Measurements from ENCODE around the gene LHFPL4. TPM values are rescaled to one million over a fixed set of nuclear protein-coding genes. Genes with fewer than 3 reads are reported as not detected.

LHFPL4 gene
- total and polyA plus RNA-seq, 9 of the 15 experiments (the other 6 are each of a cell fraction or from before 2014, with no cell fraction given), result not detected

- Histone ChIP-seq H3K9ac (ENCODE audit: insufficient read depth in 1 of 2, low read depth in 2 of 2, low read length in 2 of 2) (0 out of 4 replicates have a peak overlapping the region, but pooled peaks of 1 of the 2 experiments have one; percentile 61), H2AFZ (ENCODE audit: low read depth, low read length) (no peak overlapping the region), H3K27me3 (ENCODE audit: control insufficient read depth in 2 of 2, insufficient read depth in 2 of 2, low read length in 2 of 2) (peaks cover 9 to 33% of the 10 kb centered on the region in 2 experiments; a peak in 4 of 5 replicates), H3K4me2 (ENCODE audit: insufficient read depth, low read length) (no peak overlapping the region), H3K9me3 (replicated peaks; ENCODE audit: control insufficient read depth, insufficient read depth, low read depth, low read length) (no peaks in the 10 kb centered on the region), H4K20me1 (replicated peaks; ENCODE audit: control insufficient read depth, insufficient read depth, low read length) (peaks cover 14% of the 10 kb centered on the region), H3K4me3 (no peak overlapping the region), H3K9me1 (ENCODE audit: control insufficient read depth, insufficient read depth, low read length) (no peaks in the 10 kb centered on the region), H3K4me1 (replicated peaks in 1 of 2; ENCODE audit: control insufficient read depth in 2 of 2, insufficient read depth in 2 of 2, low read length in 2 of 2) (peaks cover 6 to 8% of the 10 kb centered on the region in 2 experiments; a peak in 3 of 5 replicates), H3K27ac (ENCODE audit: extremely low read depth, low read depth, low read length) (no peak overlapping the region), H3K79me2 (ENCODE audit: control insufficient read depth, insufficient read depth, low read length) (no peaks in the 10 kb centered on the region), H3K36me3 (ENCODE audit: control insufficient read depth, insufficient read depth, low read length) (no peaks in the 10 kb centered on the region)
- TF ChIP-seq ELF4 (CRISPR knock-in tag; IDR thresholded peaks at IDR 0.05), result no peak
- TF ChIP-seq KDM2B (CRISPR knock-in tag; IDR thresholded peaks at IDR 0.05), result no peak
- no peak for TF ChIP-seq E2F5 (CRISPR knock-in tag; IDR thresholded peaks at IDR 0.05)
- TF ChIP-seq HES1 (IDR thresholded peaks at IDR 0.05; ENCODE audit: low read depth), result no peak
- no peak for TF ChIP-seq ZNF24 (IDR thresholded peaks at IDR 0.05)
- TF ChIP-seq THRB (CRISPR knock-in tag; conservative IDR thresholded peaks at IDR 0.05), result no peak
- TF ChIP-seq U2AF1 (optimal IDR thresholded peaks at IDR 0.05; ENCODE audit: low read depth, low read length), result no peak
- no peak for TF ChIP-seq EWSR1 (IDR thresholded peaks at IDR 0.05; ENCODE audit: borderline replicate concordance, low read depth, partially characterized antibody)
- no peak for TF ChIP-seq SMARCC2 (IDR thresholded peaks at IDR 0.05; ENCODE audit: low read depth)
- TF ChIP-seq FOXA3 (CRISPR knock-in tag; conservative IDR thresholded peaks at IDR 0.05 in 1 of 2, IDR thresholded peaks at IDR 0.05 in 1 of 2), result no peak
- TF ChIP-seq NFYB (IDR thresholded peaks at IDR 0.05; ENCODE audit: extremely low read depth, insufficient read length), result no peak
- TF ChIP-seq GATA2 (CRISPR knock-in tag; IDR thresholded peaks at IDR 0.05), result no peak
- no peak for TF ChIP-seq ZNF263 (CRISPR knock-in tag; IDR thresholded peaks at IDR 0.05; ENCODE audit: borderline replicate concordance)
- TF ChIP-seq LEF1 (IDR thresholded peaks at IDR 0.05), result no peak
- TF ChIP-seq ZKSCAN3 (CRISPR knock-in tag; IDR thresholded peaks at IDR 0.05), result no peak
- TF ChIP-seq POLR2B (IDR thresholded peaks at IDR 0.05; ENCODE audit: low read depth, partially characterized antibody), result no peak
- no peak for TF ChIP-seq EGR1 (conservative IDR thresholded peaks at IDR 0.05)
- ATAC-seq (no peak), FAIRE-seq (no peak), DNase-seq (ENCODE audit: extremely low read depth in 1 of 4, low spot score in 3 of 4) (no peak)
- intact Hi-C loops (cut with micrococcal nuclease), result loop anchor here (5.0 to 10.0 kb wide), 3 partner anchors 146 to 294 kb away; partner anchors contain the start of genes ARPC4, MTMR14 and TADA3
- POLR2A ChIA-PET, result interaction anchor here (0.6 to 1.9 kb wide), 6 partner anchors 9 to 232 kb away, joined by 3 to 6 read pairs (median 4); no protein-coding TSS in a partner anchor
- in situ Hi-C loops (cut with MboI), result loop anchor here (10.0 to 25.0 kb wide), 2 partner anchors 224 to 811 kb away; partner anchors contain the start of gene SEC13
- BruUV-seq (replicated peaks), result no TSS peak
- CTCF ChIA-PET (ENCODE audit: low intra/inter-chr PET ratio), result interaction anchor here (0.7 to 0.8 kb wide), 2 partner anchors 513 to 631 kb away, joined by 3 to 5 read pairs; no protein-coding TSS in a partner anchor
- WGBS (ENCODE audit: insufficient coverage, low coverage, missing lambda C conversion rate), result 7% methylated on average over 5 of the region's 6 CpGs
Measured at GRCh38 chr3:9501226-9501625, 52.4 kb downstream of the LHFPL4 start.

Measured in K562 (cell line).